ENCODE measurements around the gene UBE2H. TPM values are rescaled to one million over a fixed set of nuclear protein-coding genes. Genes with fewer than 3 reads are reported as not detected.
"Not testable (repeated sequence)": the region's sequence is repeated elsewhere in the genome, so short reads cannot be mapped to it uniquely, and the experiment has no call there.

UBE2H gene
- 10 to 100 TPM; 77.9 to 84.2 TPM for total RNA-seq
- 94.7 to 115 reads per million in 2 donors for total RNA-seq

DNA sequence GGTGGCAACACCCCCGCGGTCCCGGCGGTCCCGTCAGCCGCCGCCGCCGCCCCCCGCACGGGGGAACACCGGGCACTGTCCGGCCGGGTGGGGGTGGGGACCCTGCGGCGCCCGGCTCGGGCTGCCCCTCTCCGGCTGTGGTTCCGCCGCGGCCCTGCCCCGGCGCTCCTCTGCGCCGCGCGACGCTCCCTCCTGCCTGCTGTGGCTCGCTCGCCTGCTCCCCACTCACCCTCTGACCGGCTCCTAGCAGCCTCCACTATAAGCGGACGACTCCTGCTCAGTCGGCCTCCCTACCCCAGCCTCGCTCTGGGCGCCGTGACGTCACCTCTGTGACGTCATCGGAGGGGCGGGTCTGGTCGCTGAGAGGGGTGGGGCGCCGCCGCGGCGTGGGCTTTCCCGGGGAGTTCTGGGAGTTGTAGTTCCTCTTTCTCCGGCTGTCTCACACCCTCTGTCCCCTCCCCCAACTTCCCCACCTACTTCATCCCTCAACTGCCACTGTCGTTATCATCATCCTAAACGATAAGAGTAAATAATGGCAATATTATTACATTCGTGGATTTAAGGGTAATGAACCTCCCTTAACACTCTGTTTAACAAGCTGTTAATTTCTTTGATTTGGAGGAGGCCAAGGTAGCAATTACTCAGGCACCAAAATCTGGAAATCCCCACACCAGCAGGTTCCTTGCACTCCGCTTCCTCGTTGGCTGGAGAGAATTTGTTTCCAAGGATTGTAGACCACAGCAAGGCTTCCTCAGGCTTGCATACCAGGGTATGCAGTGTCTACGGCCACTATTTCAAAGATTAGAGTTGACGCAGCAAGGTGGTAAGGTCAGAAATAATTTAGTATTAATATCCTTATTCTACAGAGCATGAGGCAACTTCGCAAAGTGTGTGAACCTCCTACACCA lies at the start of gene UBE2H:
UBE2H (minus strand) TSS at position 308 of the 908 bp plus-strand sequence. CDS start 405 bp downstream, outside the sequence.
- ATAC-seq (peak; percentile 82), DNase-seq (peak; percentile 87 to 89 (median 89))
- no peak within 1 kb of the TSS for H3K4me3 Mint-ChIP-seq

DNA sequence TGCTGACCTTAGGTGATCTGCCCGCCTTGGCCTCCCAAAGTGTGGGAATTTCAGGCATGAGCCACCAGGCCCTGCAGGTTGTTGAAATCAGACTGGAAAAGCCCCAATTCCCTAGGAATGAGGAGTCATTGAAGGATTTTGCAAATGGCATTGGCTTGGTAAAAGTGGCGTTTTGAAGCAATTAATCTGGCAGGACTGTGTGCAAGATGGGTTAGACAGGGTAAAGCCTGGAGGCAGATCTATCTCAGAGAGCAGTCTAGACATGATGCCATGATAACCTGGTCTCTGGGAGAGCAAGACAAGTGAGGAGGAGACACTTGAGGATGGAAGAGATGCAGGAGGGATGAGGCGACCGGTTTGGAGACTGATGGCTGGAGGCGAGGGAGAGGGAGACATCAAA lies 45.7 kb upstream of the UBE2H start:
- no peak for ATAC-seq
- H3K9me3 ChIP-seq (ENCODE audit: control insufficient read depth, low read length, poor library complexity, severe bottlenecking): no peaks in the 10 kb centered on the region
- no peak for DNase-seq
- Mint-ChIP-seq H3K27ac (no peak overlapping the region), H3K4me3 (no peak overlapping the region), H3K36me3 (ENCODE audit: low read depth) (no peaks in the 10 kb centered on the region), H3K27me3 (no peaks in the 10 kb centered on the region), H3K4me1 (peaks cover 2% of the 10 kb centered on the region)

More for the DNA sequence above, at the start of gene UBE2H:
- Mint-ChIP-seq H3K36me3 (ENCODE audit: low read depth) (peaks cover 2% of the 10 kb centered on the region), H3K4me1 (peaks cover 12% of the 10 kb centered on the region), H3K27me3 (no peaks in the 10 kb centered on the region), H3K27ac (no peak within 1 kb of the TSS)
- no peaks in the 10 kb centered on the region for H3K9me3 ChIP-seq (ENCODE audit: control insufficient read depth, low read length, poor library complexity, severe bottlenecking)

DNA sequence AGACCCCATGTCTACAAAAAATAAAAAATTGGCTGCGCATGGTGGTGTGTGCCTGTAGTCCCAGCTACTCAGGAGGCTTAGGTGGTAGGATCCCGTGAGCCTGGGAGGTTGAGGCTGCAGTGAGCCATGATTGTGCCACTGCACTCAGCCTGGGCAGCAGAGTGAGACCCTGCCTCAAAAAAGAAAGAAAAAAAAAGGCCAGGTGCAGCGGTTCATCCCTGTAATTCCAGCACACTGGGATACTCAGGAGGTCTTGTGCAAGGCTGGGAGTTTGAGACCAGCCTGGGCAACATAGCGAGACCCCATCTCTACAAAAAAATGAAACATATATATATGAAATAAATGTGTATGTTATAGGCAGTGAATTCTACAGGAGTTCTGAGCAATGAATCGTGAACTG lies 44.5 kb upstream of the UBE2H start:
- no peaks in the 10 kb centered on the region for H3K9me3 ChIP-seq (ENCODE audit: control insufficient read depth, low read length, poor library complexity, severe bottlenecking)
- H3K4me1 Mint-ChIP-seq: peaks cover 2% of the 10 kb centered on the region
- H3K4me3 Mint-ChIP-seq: no peak overlapping the region
- no peak overlapping the region for H3K27ac Mint-ChIP-seq
- H3K27me3 Mint-ChIP-seq: no peaks in the 10 kb centered on the region
- DNase-seq (no peak), ATAC-seq (no peak)
- H3K36me3 Mint-ChIP-seq (ENCODE audit: low read depth): no peaks in the 10 kb centered on the region

DNA sequence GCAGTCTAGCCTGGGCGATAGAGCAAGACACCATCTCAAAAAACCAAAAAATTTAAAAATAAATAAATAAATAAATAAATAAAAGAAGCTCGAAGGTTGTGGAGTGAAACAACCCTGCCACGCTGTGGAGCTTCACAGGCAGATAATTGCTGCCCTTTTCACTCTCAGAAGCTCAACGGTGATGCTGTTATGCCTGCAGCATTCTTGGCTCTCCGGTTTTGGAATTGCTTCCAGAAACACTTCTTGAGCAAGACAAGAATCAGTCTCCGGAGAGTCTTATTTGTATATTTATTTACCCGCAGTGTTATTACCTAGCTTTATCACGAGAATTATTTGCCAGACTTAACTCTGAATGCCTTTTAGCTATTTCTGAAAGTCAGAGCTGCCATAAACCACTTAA lies 40.5 kb upstream of the UBE2H start:
- Mint-ChIP-seq H3K27ac (no peak overlapping the region), H3K27me3 (no peaks in the 10 kb centered on the region), H3K4me3 (no peak overlapping the region), H3K36me3 (ENCODE audit: low read depth) (no peaks in the 10 kb centered on the region), H3K4me1 (peaks cover 2% of the 10 kb centered on the region)
- ATAC-seq: no peak
- DNase-seq: no peak
- no peaks in the 10 kb centered on the region for H3K9me3 ChIP-seq (ENCODE audit: control insufficient read depth, low read length, poor library complexity, severe bottlenecking)

DNA sequence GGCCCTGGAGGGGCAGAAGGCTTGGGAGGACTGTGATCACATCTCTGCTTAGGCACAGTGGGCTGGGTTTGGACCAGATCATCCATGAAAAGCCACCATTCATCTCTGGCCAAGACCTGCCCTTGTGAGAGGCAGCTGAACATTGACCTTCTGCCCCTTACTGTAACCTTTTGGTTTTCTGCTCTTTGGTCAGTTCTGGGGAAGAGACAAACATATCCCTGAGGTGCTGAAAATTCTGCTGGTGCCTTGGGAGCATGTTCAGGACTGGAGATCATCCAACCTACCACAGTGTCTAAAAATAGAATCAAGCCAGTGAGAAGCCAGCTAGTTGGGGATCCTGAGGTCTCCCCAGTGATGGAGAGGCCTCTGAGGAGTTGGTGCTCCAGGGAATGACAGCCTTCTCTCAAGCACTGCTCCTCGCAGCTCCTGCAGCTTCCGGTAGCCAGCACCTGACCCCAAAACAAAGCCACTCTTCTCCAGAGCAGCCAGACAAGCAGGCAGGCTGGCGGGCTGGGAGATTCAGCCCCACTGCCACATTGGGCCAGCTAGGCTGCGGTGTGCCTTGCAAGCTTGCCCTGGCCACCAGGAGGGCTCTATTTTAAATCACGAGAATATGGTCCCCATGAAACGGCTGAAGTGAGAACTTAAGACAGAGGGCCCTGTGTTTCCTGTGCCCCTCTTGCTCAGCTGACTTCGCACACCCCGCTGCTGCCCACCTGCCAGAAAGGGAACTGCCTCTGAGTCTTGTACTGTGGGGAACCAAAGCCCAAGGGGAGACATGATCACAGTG lies 37.8 kb upstream of the UBE2H start:
- H3K9me3 ChIP-seq (ENCODE audit: control insufficient read depth, low read length, poor library complexity, severe bottlenecking): no peaks in the 10 kb centered on the region
- Mint-ChIP-seq H3K27me3 (no peaks in the 10 kb centered on the region), H3K4me3 (no peak overlapping the region), H3K36me3 (ENCODE audit: low read depth) (no peaks in the 10 kb centered on the region), H3K4me1 (peaks cover 2% of the 10 kb centered on the region), H3K27ac (no peak overlapping the region)
- ATAC-seq: no peak
- DNase-seq: no peak

DNA sequence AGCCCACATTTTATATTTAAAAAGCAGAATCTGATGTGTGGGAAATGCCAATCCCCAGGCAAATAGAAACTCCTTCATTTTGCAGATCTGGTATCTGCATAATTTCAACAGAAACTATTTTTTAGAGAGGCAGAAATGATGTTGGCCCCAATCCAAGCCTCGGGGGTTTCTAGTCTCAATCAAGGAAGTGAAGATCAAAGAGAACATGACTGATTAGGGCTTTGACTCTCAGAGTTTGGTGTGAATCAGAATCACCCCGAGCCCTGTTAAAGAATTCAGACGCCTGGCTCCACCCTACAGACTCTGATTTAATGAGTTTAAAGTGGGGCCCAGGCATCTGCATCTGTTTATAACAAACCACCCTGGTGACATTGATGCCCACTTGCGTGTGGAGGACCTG lies 36.7 kb upstream of the UBE2H start:
- ATAC-seq (peak; percentile 47), DNase-seq (no peak)
- H3K36me3 Mint-ChIP-seq (ENCODE audit: low read depth): no peaks in the 10 kb centered on the region
- no peak overlapping the region for H3K27ac Mint-ChIP-seq
- H3K4me3 Mint-ChIP-seq: no peak overlapping the region
- H3K9me3 ChIP-seq (ENCODE audit: control insufficient read depth, low read length, poor library complexity, severe bottlenecking): no peaks in the 10 kb centered on the region
- H3K27me3 Mint-ChIP-seq: no peaks in the 10 kb centered on the region
- peaks cover 2% of the 10 kb centered on the region for H3K4me1 Mint-ChIP-seq

DNA sequence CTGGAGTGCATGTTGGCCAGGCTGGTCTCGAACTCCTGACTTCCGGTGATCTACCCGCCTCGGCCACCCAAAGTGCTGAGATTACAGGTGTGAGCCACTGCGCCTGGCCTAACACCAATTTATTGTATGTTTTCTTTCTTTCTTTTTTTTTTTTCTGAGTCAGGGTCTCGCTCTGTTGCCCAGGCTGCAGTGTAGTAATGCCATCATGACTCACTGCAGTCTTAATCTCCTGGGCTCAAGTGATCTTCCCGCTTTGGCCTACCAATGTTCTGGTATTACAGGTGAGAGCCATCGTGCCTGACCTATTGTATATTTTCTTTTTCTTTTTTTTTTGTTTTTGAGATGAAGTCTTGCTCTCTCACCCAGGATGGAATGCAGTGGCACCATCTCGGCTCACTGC lies 33.8 kb upstream of the UBE2H start:
- no peak for ATAC-seq
- peaks cover 7% of the 10 kb centered on the region for H3K27me3 Mint-ChIP-seq
- H3K36me3 Mint-ChIP-seq (ENCODE audit: low read depth): no peaks in the 10 kb centered on the region
- no peak overlapping the region for H3K27ac Mint-ChIP-seq
- no peak for DNase-seq
- peaks cover 2% of the 10 kb centered on the region for H3K4me1 Mint-ChIP-seq
- H3K9me3 ChIP-seq (ENCODE audit: control insufficient read depth, low read length, poor library complexity, severe bottlenecking): no peaks in the 10 kb centered on the region
- H3K4me3 Mint-ChIP-seq: no peak overlapping the region

DNA sequence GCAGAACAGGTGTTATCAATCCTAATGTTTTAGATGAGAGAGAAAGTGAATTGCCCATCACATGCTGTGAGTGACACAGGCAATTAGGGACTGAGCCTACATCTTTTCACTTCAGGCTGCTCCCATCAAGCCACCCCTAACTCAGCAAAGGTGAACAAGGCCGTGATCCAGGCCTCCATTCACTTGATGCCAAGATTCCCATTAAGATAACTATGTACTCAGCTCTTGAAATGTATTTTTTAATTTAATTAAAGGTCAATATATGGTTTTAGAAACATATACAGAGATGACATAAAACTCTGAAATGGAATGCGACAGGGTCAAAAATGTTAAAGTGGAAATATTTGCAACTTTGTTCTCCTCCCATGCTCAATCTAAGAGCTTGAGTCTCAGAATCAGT lies 27.9 kb upstream of the UBE2H start:
- H3K9me3 ChIP-seq (ENCODE audit: control insufficient read depth, low read length, poor library complexity, severe bottlenecking): no peaks in the 10 kb centered on the region
- DNase-seq (no peak), ATAC-seq (no peak)
- Mint-ChIP-seq H3K36me3 (ENCODE audit: low read depth) (peaks cover 3% of the 10 kb centered on the region), H3K27me3 (peaks cover 7% of the 10 kb centered on the region), H3K4me1 (peaks cover 4% of the 10 kb centered on the region), H3K4me3 (no peak overlapping the region), H3K27ac (peak overlapping the region; percentile 67)

DNA sequence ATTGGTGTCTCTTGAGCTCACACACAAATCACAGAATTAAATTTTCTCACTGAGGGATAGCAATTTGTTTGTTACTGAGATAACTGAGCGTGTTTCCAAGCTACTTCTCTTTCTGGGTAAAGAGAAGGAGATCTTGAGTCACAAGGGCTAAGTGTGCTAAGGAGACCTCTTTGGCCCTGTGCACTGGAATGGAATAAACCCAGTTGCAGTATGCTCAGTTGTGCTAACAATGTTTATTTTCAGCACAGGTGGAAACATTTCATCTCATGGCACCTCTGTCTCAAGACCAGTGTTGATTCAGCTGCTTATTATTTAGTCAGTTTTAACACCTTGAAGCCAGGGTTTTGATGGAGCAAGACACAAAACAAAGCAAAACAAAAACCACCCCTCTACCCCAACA lies 22.5 kb upstream of the UBE2H start:
- ATAC-seq (no peak), DNase-seq (no peak)
- H3K27ac Mint-ChIP-seq: no peak overlapping the region
- peaks cover 4% of the 10 kb centered on the region for H3K4me1 Mint-ChIP-seq
- H3K27me3 Mint-ChIP-seq: no peaks in the 10 kb centered on the region
- H3K4me3 Mint-ChIP-seq: no peak overlapping the region
- H3K9me3 ChIP-seq (ENCODE audit: control insufficient read depth, low read length, poor library complexity, severe bottlenecking): no peaks in the 10 kb centered on the region
- H3K36me3 Mint-ChIP-seq (ENCODE audit: low read depth): peaks cover 3% of the 10 kb centered on the region

DNA sequence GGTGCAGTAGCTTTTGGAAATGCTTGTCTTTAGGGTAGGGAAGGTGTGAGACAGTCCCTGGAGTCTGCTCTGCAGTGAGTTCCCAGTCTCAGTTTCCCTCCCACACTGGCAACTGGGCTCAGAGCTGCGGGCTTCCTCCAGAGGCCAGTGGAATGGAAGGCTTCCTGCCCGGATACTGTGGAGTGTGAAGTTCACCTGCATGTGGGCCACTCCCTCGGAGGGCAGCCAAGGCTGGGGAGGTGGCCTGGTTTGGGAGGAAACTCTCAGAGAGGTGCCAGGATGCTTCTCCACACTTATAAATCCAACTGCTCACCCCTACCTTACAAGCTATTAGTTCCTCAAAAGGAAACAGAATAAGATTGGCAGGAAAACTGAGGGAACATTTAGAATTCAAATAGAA lies 18.1 kb upstream of the UBE2H start:
- H3K36me3 Mint-ChIP-seq (ENCODE audit: low read depth): no peaks in the 10 kb centered on the region
- no peak for ATAC-seq
- H3K4me1 Mint-ChIP-seq: no peaks in the 10 kb centered on the region
- no peak overlapping the region for H3K27ac Mint-ChIP-seq
- H3K27me3 Mint-ChIP-seq: no peaks in the 10 kb centered on the region
- no peak for DNase-seq
- no peak overlapping the region for H3K4me3 Mint-ChIP-seq
- H3K9me3 ChIP-seq (ENCODE audit: control insufficient read depth, low read length, poor library complexity, severe bottlenecking): no peaks in the 10 kb centered on the region

DNA sequence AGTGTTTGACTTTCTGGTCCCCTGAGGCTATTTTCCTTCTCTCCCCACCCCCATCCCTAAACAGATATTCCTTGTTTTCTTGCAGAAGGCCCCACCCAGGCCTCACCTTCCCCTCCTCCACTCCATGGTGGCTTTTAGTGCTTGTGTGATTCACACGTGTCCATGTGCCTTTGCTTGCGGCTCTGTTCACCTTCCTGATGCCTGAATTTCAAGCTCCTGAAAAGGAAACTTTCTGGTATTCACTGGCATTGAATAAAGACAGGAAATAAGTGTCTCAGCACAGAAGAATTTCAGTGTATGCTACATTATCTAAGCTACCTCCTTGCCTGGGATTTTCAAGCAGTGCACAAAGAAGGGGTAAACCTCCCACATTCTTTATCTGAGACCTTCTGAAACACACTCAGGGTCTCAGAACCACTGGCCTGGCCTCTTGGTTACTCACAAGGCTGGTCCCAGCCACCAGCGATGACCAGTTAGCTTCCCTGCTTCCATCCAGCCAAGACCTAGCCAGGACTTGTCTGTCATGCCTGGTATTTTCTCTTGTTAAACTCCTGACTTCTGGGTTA lies 17.2 kb upstream of the UBE2H start:
- H3K27ac Mint-ChIP-seq: no peak overlapping the region
- H3K4me3 Mint-ChIP-seq: no peak overlapping the region
- H3K9me3 ChIP-seq (ENCODE audit: control insufficient read depth, low read length, poor library complexity, severe bottlenecking): no peaks in the 10 kb centered on the region
- DNase-seq: no peak
- no peaks in the 10 kb centered on the region for H3K4me1 Mint-ChIP-seq
- H3K27me3 Mint-ChIP-seq: no peaks in the 10 kb centered on the region
- no peaks in the 10 kb centered on the region for H3K36me3 Mint-ChIP-seq (ENCODE audit: low read depth)
- ATAC-seq: no peak

DNA sequence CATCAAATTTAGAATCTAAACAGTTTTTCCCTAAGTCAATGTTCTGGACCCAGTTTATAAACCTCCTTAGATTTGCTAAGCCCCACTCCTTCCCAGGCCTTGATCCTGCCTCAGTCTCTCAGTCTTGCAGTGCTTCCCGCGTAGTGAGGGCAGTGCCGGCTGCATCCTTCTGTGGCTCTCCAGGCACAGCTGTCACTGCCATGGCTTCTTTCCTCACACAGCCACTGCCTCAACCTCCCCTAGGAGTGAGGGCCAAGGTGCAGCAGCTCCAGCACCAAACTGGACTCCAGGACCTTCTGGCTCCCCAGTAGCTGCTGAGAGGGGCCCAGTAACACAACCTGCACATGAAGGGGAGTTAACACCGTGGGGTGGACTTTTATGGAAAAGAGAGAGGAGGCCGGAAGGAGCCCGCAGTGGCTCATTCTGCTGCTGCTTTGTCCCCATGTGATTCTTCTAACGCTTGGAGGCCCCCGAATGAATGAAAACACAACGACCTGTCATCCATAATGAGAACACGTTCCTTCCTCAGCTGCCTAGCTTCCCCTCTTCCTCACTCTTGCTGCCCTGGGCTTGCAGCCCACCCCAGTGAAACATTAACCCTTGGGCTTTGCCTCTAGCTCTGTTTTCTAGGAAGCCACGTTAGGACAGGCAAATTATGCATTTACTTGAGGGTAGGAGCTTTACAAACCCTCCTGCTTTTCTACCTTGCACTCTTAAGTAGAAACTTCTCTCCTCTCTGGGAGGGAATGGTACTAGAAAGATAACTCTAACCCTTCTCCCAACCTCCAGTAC lies 16.0 kb upstream of the UBE2H start:
- no peak for DNase-seq
- Mint-ChIP-seq H3K27ac (peak overlapping the region; percentile 62), H3K4me1 (no peaks in the 10 kb centered on the region), H3K4me3 (no peak overlapping the region), H3K27me3 (no peaks in the 10 kb centered on the region), H3K36me3 (ENCODE audit: low read depth) (no peaks in the 10 kb centered on the region)
- no peaks in the 10 kb centered on the region for H3K9me3 ChIP-seq (ENCODE audit: control insufficient read depth, low read length, poor library complexity, severe bottlenecking)
- no peak for ATAC-seq

DNA sequence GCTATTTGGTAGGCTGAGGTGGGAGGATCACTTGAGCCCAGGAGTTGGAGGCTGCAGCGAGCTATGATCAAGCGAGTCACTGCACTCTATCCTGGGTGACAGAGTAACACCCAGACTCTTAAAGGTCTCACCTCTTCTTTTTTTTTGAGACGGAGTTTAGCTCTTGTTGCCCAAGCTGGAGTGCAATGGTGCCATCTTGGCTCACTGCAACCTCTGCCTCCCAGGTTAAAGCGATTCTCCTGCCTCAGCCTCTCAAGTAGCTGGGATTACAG lies 7.4 kb upstream of the UBE2H start:
- not testable (repeated sequence) for H3K27me3 Mint-ChIP-seq; H3K27ac Mint-ChIP-seq; ATAC-seq; H3K4me3 Mint-ChIP-seq; H3K4me1 Mint-ChIP-seq; H3K36me3 Mint-ChIP-seq (ENCODE audit: low read depth); DNase-seq; H3K9me3 ChIP-seq (ENCODE audit: control insufficient read depth, low read length, poor library complexity, severe bottlenecking)
